ENCODE data around the gene NUTF2. TPM values are rescaled to one million over a fixed set of nuclear protein-coding genes. Genes with fewer than 3 reads are reported as not detected.
A peak's percentile ranks its signal among the peaks of the same experiment; 100 is the strongest.

NUTF2 gene
- total RNA-seq, 4 donors from 2014 or later, result 55.5 to 82.5 (median 69.1) TPM

- peak in 2 of 3 donors; percentile 74 to 80 for DNase-seq
- TF ChIP-seq, protein P1, sequence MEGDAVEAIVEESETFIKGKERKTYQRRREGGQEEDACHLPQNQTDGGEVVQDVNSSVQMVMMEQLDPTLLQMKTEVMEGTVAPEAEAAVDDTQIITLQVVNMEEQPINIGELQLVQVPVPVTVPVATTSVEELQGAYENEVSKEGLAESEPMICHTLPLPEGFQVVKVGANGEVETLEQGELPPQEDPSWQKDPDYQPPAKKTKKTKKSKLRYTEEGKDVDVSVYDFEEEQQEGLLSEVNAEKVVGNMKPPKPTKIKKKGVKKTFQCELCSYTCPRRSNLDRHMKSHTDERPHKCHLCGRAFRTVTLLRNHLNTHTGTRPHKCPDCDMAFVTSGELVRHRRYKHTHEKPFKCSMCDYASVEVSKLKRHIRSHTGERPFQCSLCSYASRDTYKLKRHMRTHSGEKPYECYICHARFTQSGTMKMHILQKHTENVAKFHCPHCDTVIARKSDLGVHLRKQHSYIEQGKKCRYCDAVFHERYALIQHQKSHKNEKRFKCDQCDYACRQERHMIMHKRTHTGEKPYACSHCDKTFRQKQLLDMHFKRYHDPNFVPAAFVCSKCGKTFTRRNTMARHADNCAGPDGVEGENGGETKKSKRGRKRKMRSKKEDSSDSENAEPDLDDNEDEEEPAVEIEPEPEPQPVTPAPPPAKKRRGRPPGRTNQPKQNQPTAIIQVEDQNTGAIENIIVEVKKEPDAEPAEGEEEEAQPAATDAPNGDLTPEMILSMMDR (IDR thresholded peaks at IDR 0.05), result no peak
- TF ChIP-seq POLR2A (IDR thresholded peaks at IDR 0.05), result no peak
- H3K36me3 ChIP-seq, result peaks cover 0 to 34% (median 0%) of the 10 kb centered on the region in 3 donors
Observed at GRCh38 chr16:67915831-67916723, 69.3 kb downstream of the NUTF2 start.

GRCh38 chr16:67917140-67917851 lies 70.6 kb downstream of the NUTF2 start:
- peaks cover 0 to 24% (median 0%) of the 10 kb centered on the region in 3 donors for H3K36me3 ChIP-seq

More at GRCh38 chr16:67915831-67916723, 69.3 kb downstream of the NUTF2 start:
- Histone ChIP-seq H3K4me1 (peaks cover 0 to 20% (median 0%) of the 10 kb centered on the region in 4 donors), H3K4me3 (no peak overlapping the region), H3K27me3 (no peaks in the 10 kb centered on the region), H3K9me3 (no peaks in the 10 kb centered on the region), H3K27ac (no peak overlapping the region)

DNA sequence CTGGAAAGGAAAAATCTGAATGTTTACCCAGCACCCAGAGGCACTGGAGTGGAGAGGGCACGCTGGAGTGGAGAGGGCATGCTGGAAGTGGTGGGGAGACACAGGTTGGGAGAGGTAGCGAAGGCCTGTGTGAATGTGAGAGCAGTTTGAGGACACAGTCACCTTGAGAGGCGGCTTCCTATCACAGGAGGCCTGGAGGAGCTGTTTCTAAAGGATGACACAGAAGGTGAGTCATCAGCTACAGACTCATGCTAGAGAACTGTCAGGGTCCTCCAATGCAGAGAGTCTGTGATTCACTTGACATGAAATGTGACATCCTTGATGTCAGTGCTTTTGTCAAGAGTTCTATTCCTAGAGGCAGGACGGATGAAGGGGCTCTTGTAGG lies 71.1 kb downstream of the NUTF2 start:
- Histone ChIP-seq H3K36me3 (peaks cover 0 to 24% (median 0%) of the 10 kb centered on the region in 3 donors), H3K9me3 (no peaks in the 10 kb centered on the region), H3K27me3 (no peaks in the 10 kb centered on the region), H3K4me3 (no peak overlapping the region), H3K4me1 (peaks cover 0 to 20% (median 0%) of the 10 kb centered on the region in 4 donors), H3K27ac (peak overlapping the region in 1 of 4 donors; percentile 36)
- DNase-seq, result no peak
- TF ChIP-seq POLR2A (IDR thresholded peaks at IDR 0.05), result no peak
- TF ChIP-seq, protein P1 (IDR thresholded peaks at IDR 0.05), result no peak

More at GRCh38 chr16:67917140-67917851, 70.6 kb downstream of the NUTF2 start:
- Histone ChIP-seq H3K4me1 (peaks cover 0 to 20% (median 0%) of the 10 kb centered on the region in 4 donors), H3K27ac (peak overlapping the region in 1 of 4 donors; percentile 36), H3K9me3 (no peaks in the 10 kb centered on the region), H3K27me3 (no peaks in the 10 kb centered on the region), H3K4me3 (no peak overlapping the region)
- DNase-seq, result no peak
- TF ChIP-seq, protein P1 (IDR thresholded peaks at IDR 0.05), result no peak
- TF ChIP-seq POLR2A (IDR thresholded peaks at IDR 0.05), result no peak

GRCh38 chr16:67919622-67920221 lies 73.0 kb downstream of the NUTF2 start:
- TF ChIP-seq, protein P1 (IDR thresholded peaks at IDR 0.05), result no peak
- TF ChIP-seq POLR2A (IDR thresholded peaks at IDR 0.05), result no peak
- H3K27me3 ChIP-seq, result no peaks in the 10 kb centered on the region
- H3K9me3 ChIP-seq, result no peaks in the 10 kb centered on the region
- H3K36me3 ChIP-seq, result peaks cover 0 to 28% (median 0%) of the 10 kb centered on the region in 3 donors
- no peak overlapping the region for H3K4me3 ChIP-seq
- H3K4me1 ChIP-seq, result peaks cover 0 to 20% (median 0%) of the 10 kb centered on the region in 4 donors
- no peak overlapping the region for H3K27ac ChIP-seq
- DNase-seq, result no peak

Small RNA genes within 50 kb of the gene (small RNA-seq; reads per million reads assigned to genes)
- gene AC040162.2 (0 reads per million in 2 donors), gene NRN1L (0 reads per million in 2 donors)

Other genes starting within 250 kb of the NUTF2 start
- 10 to 100 TPM in 3 of 4 donors, 1 to 10 TPM in 1; 8.4 to 55.3 (median 13.4) TPM for gene CARMIL2, start 201.8 kb upstream of the NUTF2 start, total RNA-seq
- gene ACD, start 186.7 kb upstream of the NUTF2 start, total RNA-seq, result 10 to 100 TPM; 14.2 to 37.2 (median 18.6) TPM
- gene PARD6A, start 186.0 kb upstream of the NUTF2 start, total RNA-seq, result 1 to 10 TPM in 3 of 4 donors, not detected in 1; 1.0 to 4.3 (median 2.1) TPM
- 10 to 100 TPM; 10.6 to 26.3 (median 13.4) TPM for gene ENKD1, start 180.2 kb upstream of the NUTF2 start, total RNA-seq
- 1 to 10 TPM in 3 of 4 donors, under 1 TPM in 1; 0.54 to 6.6 (median 2.0) TPM for gene C16orf86, start 180.1 kb upstream of the NUTF2 start, total RNA-seq
- 10 to 100 TPM in 3 of 4 donors, 1 to 10 TPM in 1; 9.9 to 40.7 (median 24.6) TPM for gene GFOD2, start 127.6 kb upstream of the NUTF2 start, total RNA-seq
- 10 to 100 TPM; 15.2 to 29.9 (median 24.0) TPM for gene RANBP10, start 40.4 kb upstream of the NUTF2 start, total RNA-seq
- 1 to 10 TPM in 1 of 4 donors, under 1 TPM in 2, not detected in 1; 0.35 to 7.4 (median 0.94) TPM for gene TSNAXIP1, start 40.0 kb upstream of the NUTF2 start, total RNA-seq
- gene THAP11, start 4.6 kb upstream of the NUTF2 start, total RNA-seq, result 10 to 100 TPM; 23.9 to 38.2 (median 31.7) TPM
- gene CENPT, start 760 bp downstream of the NUTF2 start, total RNA-seq, result 100 to 1,000 TPM in 2 of 4 donors, 10 to 100 TPM in 2; 64.8 to 138 (median 94.6) TPM
- gene EDC4, start 26.1 kb downstream of the NUTF2 start, total RNA-seq, result 100 to 1,000 TPM in 2 of 4 donors, 10 to 100 TPM in 2; 94.2 to 154 (median 114) TPM
- gene NRN1L, start 38.0 kb downstream of the NUTF2 start, total RNA-seq, result 10 to 100 TPM in 1 of 4 donors, not detected in 3; 10.0 TPM
- 10 to 100 TPM; 26.4 to 60.2 (median 35.5) TPM for gene PSKH1, start 46.3 kb downstream of the NUTF2 start, total RNA-seq
- 1 to 10 TPM; 2.4 to 5.3 (median 3.8) TPM for gene CTRL, start 84.9 kb downstream of the NUTF2 start, total RNA-seq
- gene PSMB10, start 89.9 kb downstream of the NUTF2 start, total RNA-seq, result 100 to 1,000 TPM in 1 of 4 donors, 10 to 100 TPM in 3; 62.0 to 106 (median 79.9) TPM
- gene LCAT, start 97.2 kb downstream of the NUTF2 start, total RNA-seq, result 10 to 100 TPM in 1 of 4 donors, 1 to 10 TPM in 3; 3.6 to 19.0 (median 4.6) TPM
- gene SLC12A4, start 121.7 kb downstream of the NUTF2 start, total RNA-seq, result 10 to 100 TPM; 10.7 to 83.3 (median 33.6) TPM
- not detected for gene DPEP3, start 133.6 kb downstream of the NUTF2 start, total RNA-seq
- gene DPEP2, start 152.6 kb downstream of the NUTF2 start, total RNA-seq, result 10 to 100 TPM in 2 of 4 donors, 1 to 10 TPM in 2; 1.1 to 12.4 (median 6.6) TPM
- gene DPEP2NB, start 169.0 kb downstream of the NUTF2 start, total RNA-seq, result not detected
- gene DDX28, start 176.3 kb downstream of the NUTF2 start, total RNA-seq, result 1 to 10 TPM; 3.4 to 6.7 (median 4.1) TPM
- 10 to 100 TPM; 15.3 to 38.8 (median 21.2) TPM for gene DUS2, start 176.4 kb downstream of the NUTF2 start, total RNA-seq
- 10 to 100 TPM; 40.5 to 72.0 (median 61.0) TPM for gene NFATC3, start 238.4 kb downstream of the NUTF2 start, total RNA-seq

Measured in Peyer's patch (tissue), 4 donors.